Adrenal gland (tissue), 12 donors: ENCODE data around the gene DCLK3. TPM values are rescaled to one million over a fixed set of nuclear protein-coding genes. Genes with fewer than 3 reads are reported as not detected.

ENCODE experiments used
- DNase-seq, 7 donors: peaks; one replicate each; pipeline ENCODE4 v3.0.0-alpha.2; 2019 to 2020
- H3K27ac ChIP-seq, 5 donors: fragments of 200-600 bp; sonication (generic) in 4 of 5; 1 replicate in 3 of 5; 2 replicates in 2 of 5; pipeline versions ENCODE4 v1.5.1 to v1.8.0; 2016 to 2020; ENCODE audit warnings: mild to moderate bottlenecking in 1 of 5
- H3K27me3 ChIP-seq: fragments of 200-600 bp; 2 replicates; pipeline ENCODE4 v1.8.0; 2021
- H3K36me3 ChIP-seq, 2 donors: fragments of 200-600 bp; replicated peaks in 1 of 2; 1 replicate in 1 of 2; 2 replicates in 1 of 2; pipeline versions ENCODE4 v1.5.1 to v1.8.0; 2018 to 2022
- H3K4me1 ChIP-seq, 2 donors: fragments of 200-600 bp; replicated peaks in 1 of 2; 1 replicate in 1 of 2; 2 replicates in 1 of 2; pipeline versions ENCODE4 v1.5.1 to v1.8.0; 2018 to 2021
- H3K4me3 ChIP-seq, 4 donors: fragments of 200-600 bp; sonication (generic) in 3 of 4; one replicate each; pipeline ENCODE4 v1.5.1; 2016 to 2018
- H3K9me3 ChIP-seq, 3 donors: fragments of 200-600 bp; sonication (generic) in 1 of 3; replicated peaks in 1 of 3; 1 replicate in 2 of 3; 2 replicates in 1 of 3; pipeline versions ENCODE4 v1.5.1 to v1.8.0; 2016 to 2021
- POLR2A ChIP-seq, 2 donors: fragments of 450-650 bp; IDR thresholded peaks; one replicate each; pipeline ENCODE4 v1.6.1; 2017; ENCODE audit warnings: antibody characterized with exemption in 2 of 2, mild to moderate bottlenecking in 2 of 2, moderate library complexity in 1 of 2
- WGBS, 4 donors: extraction: QIAGEN DNeasy Blood & Tissue Kit in 2 of 4; methylation state at CpG; one replicate each; pipeline versions ENCODE4 v1.1.5 to v1.1.7; 2013 to 2017; 5-methylcytosine and 5-hydroxymethylcytosine counted together
- intact Hi-C, 2 donors: fragments of 100-400 bp; cut with DNase I; formaldehyde crosslinking; loops; one replicate each; pipeline versions ENCODE4 v1.14.1 to v1.15.0; 2022 to 2023
- polyA plus RNA-seq, 3 donors: library from polyadenylated mRNA; stranded (reverse); fragments of 200-250 nt in 2 of 3; fragments of 350-450 nt in 1 of 3; fragmentation: Illumina TruSeq in 1 of 3; extraction: RNeasy Lipid Tissue Mini Kit (QIAGEN cat#74804) in 1 of 3; gene quantifications; one replicate each; pipeline ENCODE4 v1.2.3, GENCODE V29; 2013 to 2014
- total RNA-seq, 9 donors: library from RNA; depleted of rRNA in 4 of 9; stranded (reverse); fragments of >200 nt in 4 of 9; fragments of 120-200 nt in 1 of 9; fragmentation: NEBNext Ultra II Directional in 1 of 9; extraction: Animal tissue kit (Norgen Biotek cat#: 25700) in 1 of 9; gene quantifications; one replicate each; pipeline versions ENCODE4 v1.1.0 to v1.2.4, GENCODE V29; 2013 to 2023
- TF ChIP-seq, protein P1 (sequence below), 6 experiments: fragments of 450-650 bp in 4 of 6; fragments of 200-600 bp in 2 of 6; sonication (generic) in 1 of 6; IDR thresholded peaks; 1 replicate in 5 of 6; 2 replicates in 1 of 6; pipeline versions ENCODE4 v1.5.1 to v1.8.0; 2016 to 2021; ENCODE audit warnings: antibody characterized with exemption in 6 of 6, mild to moderate bottlenecking in 2 of 6, moderate library complexity in 1 of 6
- donor health status: healthy with polysubstance abuse.
- donor health status: Bipolar disorder and iron deficiency.
- donor health status: DM: yes; HTN: yes; CAD: no.
- donor health status: DM: no; HTN: no; CAD: no.
- donor health status: DM: no; HTN: no; CAD: no.
- donor health status: DM: yes; HTN: yes; CAD: no.

DCLK3 gene
- total and polyA plus RNA-seq, 12 donors = under 0.01 to 1.5 (median 0.15) TPM; not detected in 6

DNA sequence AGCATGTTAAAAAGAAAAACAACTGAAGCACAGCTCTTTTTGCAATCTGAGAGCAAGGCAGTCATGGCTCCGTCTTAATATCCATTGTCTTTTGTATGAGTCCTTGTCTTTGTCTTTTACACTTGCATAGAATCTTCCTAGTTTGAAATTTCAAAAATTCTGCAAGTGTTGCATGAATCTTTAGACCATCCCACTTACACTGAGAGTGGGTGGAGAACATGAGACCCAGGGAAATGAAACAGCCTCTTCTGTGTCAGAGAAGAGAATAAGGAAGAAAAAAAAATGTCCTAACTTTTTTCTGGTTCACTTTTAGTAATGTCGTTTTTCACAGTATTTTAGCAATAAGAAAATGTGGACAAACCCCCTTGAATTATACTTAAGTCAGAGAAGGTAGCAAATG is 12.1 kb upstream of the DCLK3 start:
- Histone ChIP-seq H3K27me3 (no peaks in the 10 kb centered on the region), H3K36me3 (no peaks in the 10 kb centered on the region), H3K4me3 (no peak overlapping the region), H3K27ac (no peak overlapping the region), H3K9me3 (no peaks in the 10 kb centered on the region), H3K4me1 (no peaks in the 10 kb centered on the region)
- WGBS, 4 donors = 35 to 42% (median 37%) methylated on average over 2 of the region's 2 CpGs
- TF ChIP-seq, protein P1, sequence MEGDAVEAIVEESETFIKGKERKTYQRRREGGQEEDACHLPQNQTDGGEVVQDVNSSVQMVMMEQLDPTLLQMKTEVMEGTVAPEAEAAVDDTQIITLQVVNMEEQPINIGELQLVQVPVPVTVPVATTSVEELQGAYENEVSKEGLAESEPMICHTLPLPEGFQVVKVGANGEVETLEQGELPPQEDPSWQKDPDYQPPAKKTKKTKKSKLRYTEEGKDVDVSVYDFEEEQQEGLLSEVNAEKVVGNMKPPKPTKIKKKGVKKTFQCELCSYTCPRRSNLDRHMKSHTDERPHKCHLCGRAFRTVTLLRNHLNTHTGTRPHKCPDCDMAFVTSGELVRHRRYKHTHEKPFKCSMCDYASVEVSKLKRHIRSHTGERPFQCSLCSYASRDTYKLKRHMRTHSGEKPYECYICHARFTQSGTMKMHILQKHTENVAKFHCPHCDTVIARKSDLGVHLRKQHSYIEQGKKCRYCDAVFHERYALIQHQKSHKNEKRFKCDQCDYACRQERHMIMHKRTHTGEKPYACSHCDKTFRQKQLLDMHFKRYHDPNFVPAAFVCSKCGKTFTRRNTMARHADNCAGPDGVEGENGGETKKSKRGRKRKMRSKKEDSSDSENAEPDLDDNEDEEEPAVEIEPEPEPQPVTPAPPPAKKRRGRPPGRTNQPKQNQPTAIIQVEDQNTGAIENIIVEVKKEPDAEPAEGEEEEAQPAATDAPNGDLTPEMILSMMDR (IDR thresholded peaks at IDR 0.05) = no peak
- no peak for TF ChIP-seq POLR2A (IDR thresholded peaks at IDR 0.05)
- intact Hi-C loops = no loop called here
- no peak for DNase-seq

DNA sequence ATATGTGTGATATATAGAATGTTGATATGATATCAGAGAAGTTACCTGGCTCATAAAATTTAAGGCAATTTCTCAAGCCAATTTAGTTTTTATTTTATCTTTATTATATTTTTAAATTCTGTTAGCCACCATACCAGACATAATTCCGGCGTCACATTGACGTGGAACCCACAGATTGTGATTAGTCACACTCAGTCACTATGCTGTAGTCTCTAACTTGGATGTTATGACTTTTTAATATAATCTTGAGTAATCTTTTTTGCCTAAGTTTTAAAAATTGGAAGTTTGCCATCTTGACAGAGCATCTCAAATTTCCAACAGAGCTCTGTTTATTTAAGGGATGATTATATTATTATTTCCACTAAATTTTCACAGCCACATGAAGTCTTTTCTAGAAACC is 9.7 kb upstream of the DCLK3 start:
- no peaks in the 10 kb centered on the region for H3K27me3 ChIP-seq
- H3K4me1 ChIP-seq = no peaks in the 10 kb centered on the region
- intact Hi-C loops = no loop called here
- H3K9me3 ChIP-seq = no peaks in the 10 kb centered on the region
- no peak for DNase-seq
- no peak overlapping the region for H3K27ac ChIP-seq
- no peak for TF ChIP-seq POLR2A (IDR thresholded peaks at IDR 0.05)
- TF ChIP-seq, protein P1 (IDR thresholded peaks at IDR 0.05) = no peak
- H3K36me3 ChIP-seq = no peaks in the 10 kb centered on the region
- WGBS, 4 donors = 58 to 75% (median 66%) methylated on average over 3 of the region's 3 CpGs
- no peak overlapping the region for H3K4me3 ChIP-seq

DNA sequence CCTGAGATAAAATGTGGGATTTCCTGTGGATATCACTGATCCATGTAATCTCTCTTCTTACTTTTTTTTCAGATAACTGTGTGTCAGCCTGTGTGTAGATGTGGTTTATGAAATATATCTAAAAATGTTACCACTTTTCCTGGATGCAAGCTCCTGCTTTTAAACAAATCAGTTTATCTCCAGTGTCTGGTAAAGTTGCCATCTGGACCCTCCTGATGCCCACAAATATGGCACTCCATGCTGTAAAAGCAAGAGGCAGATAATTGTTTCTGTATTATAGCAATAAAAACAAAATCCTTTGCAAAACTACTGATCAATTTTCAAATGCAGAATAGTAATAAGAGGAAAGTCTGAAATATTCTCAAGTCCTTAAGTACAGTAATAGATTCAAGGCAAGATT is 7.6 kb upstream of the DCLK3 start:
- no peaks in the 10 kb centered on the region for H3K36me3 ChIP-seq
- no peak overlapping the region for H3K4me3 ChIP-seq
- H3K27ac ChIP-seq = no peak overlapping the region
- intact Hi-C loops = no loop called here
- no peaks in the 10 kb centered on the region for H3K27me3 ChIP-seq
- no peak for TF ChIP-seq POLR2A (IDR thresholded peaks at IDR 0.05)
- TF ChIP-seq, protein P1 (IDR thresholded peaks at IDR 0.05) = no peak
- no peak for DNase-seq
- no peaks in the 10 kb centered on the region for H3K4me1 ChIP-seq
- no peaks in the 10 kb centered on the region for H3K9me3 ChIP-seq

DNA sequence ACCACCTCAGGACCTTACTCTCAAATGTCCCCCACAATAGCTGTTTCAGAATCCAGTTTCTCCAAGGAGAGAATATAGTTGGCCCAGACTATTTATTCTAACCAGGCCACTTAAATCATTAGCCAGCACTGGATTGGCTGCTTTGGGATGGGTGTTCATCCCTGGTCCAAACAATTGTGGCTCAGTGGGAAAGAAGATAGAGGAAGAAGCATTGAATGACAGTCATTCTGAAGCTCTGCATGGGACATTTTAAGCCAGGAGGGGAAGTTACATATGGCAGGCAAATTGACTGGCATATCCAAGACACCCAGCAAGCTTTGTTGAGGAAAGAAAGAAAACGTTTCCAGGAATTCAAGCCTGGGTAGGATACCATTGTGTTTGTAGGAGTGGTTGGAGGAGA is 5.6 kb upstream of the DCLK3 start:
- H3K27ac ChIP-seq = no peak overlapping the region
- peaks cover 1% of the 10 kb centered on the region for H3K27me3 ChIP-seq
- no peaks in the 10 kb centered on the region for H3K4me1 ChIP-seq
- no peaks in the 10 kb centered on the region for H3K36me3 ChIP-seq
- H3K9me3 ChIP-seq = no peaks in the 10 kb centered on the region
- H3K4me3 ChIP-seq = no peak overlapping the region
- DNase-seq = no peak
- intact Hi-C loops = no loop called here
- WGBS, 4 donors = 26 to 40% (median 33%) methylated on average over 1 of the region's 1 CpG
- TF ChIP-seq, protein P1 (IDR thresholded peaks at IDR 0.05) = no peak
